ENCODE results near the gene TSNAX.

The TSNAX gene

GRCh38 chr1:231519166-231519565 lies 9.3 kb upstream of the TSNAX start:
- DNase-seq = no peak

GRCh38 chr1:231522038-231522437 lies 6.4 kb upstream of the TSNAX start:
- no peak for DNase-seq

- DNase-seq = no peak
Measured at GRCh38 chr1:231522931-231523642, 5.4 kb upstream of the TSNAX start.

GRCh38 chr1:231523816-231524215 lies 4.7 kb upstream of the TSNAX start:
- no peak for DNase-seq

GRCh38 chr1:231526536-231526935 lies 1.9 kb upstream of the TSNAX start:
- DNase-seq = no peak

- DNase-seq = no peak
Measured at GRCh38 chr1:231527586-231528171, 790 bp upstream of the TSNAX start.

GRCh38 chr1:231533240-231533639 lies 4.8 kb downstream of the TSNAX start:
- no peak for DNase-seq

GRCh38 chr1:231534703-231535159 lies 6.3 kb downstream of the TSNAX start:
- no peak for DNase-seq

GRCh38 chr1:231536099-231536498 lies 7.6 kb downstream of the TSNAX start:
- DNase-seq = no peak

- no peak for DNase-seq
Measured at GRCh38 chr1:231540847-231541246, 12.4 kb downstream of the TSNAX start.

- DNase-seq = no peak
Measured at GRCh38 chr1:231541842-231542241, 13.4 kb downstream of the TSNAX start.

GRCh38 chr1:231544943-231545592 lies 16.6 kb downstream of the TSNAX start:
- no peak for DNase-seq

GRCh38 chr1:231546693-231547092 lies 18.2 kb downstream of the TSNAX start:
- no peak for DNase-seq

- DNase-seq = no peak
Measured at GRCh38 chr1:231549733-231550447, 21.4 kb downstream of the TSNAX start.

GRCh38 chr1:231550448-231550781 lies 21.9 kb downstream of the TSNAX start:
- DNase-seq = no peak

- no peak for DNase-seq
Measured at GRCh38 chr1:231553320-231553719, 24.9 kb downstream of the TSNAX start.

- no peak for DNase-seq
Measured at GRCh38 chr1:231554969-231555368, 26.5 kb downstream of the TSNAX start.

GRCh38 chr1:231557411-231557810 lies 28.9 kb downstream of the TSNAX start:
- no peak for DNase-seq

GRCh38 chr1:231557898-231558707 lies 29.6 kb downstream of the TSNAX start:
- no peak for DNase-seq

- no peak for DNase-seq
Measured at GRCh38 chr1:231558708-231559185, 30.3 kb downstream of the TSNAX start.

- no peak for DNase-seq
Measured at GRCh38 chr1:231561647-231562383, 33.3 kb downstream of the TSNAX start.

GRCh38 chr1:231563247-231563646 lies 34.8 kb downstream of the TSNAX start:
- no peak for DNase-seq

Measured in NCI-H2171 (cell line).